K562 (cell line): ENCODE results near the gene COQ7. TPM values are rescaled to one million over a fixed set of nuclear protein-coding genes. Genes with fewer than 3 reads are reported as not detected.

Experiments
- ATF6 ChIP-seq: sonication (generic); formaldehyde crosslinking; IDR thresholded peaks from 2 replicates; pipeline ENCODE4 v1.4.0; 2020; ENCODE audit warnings: mild to moderate bottlenecking, missing genetic modification reagents
- BRF2 ChIP-seq: IDR thresholded peaks from 3 replicates; pipeline ENCODE4 v1.6.1; 2011; ENCODE audit warnings: borderline replicate concordance, mild to moderate bottlenecking; ENCODE audit not compliant: insufficient read length, insufficient read depth
- CBX1 ChIP-seq: sonication (generic); IDR thresholded peaks from 2 replicates; pipeline ENCODE4 v1.6.1; 2016; ENCODE audit warnings: antibody characterized with exemption, low read depth, mild to moderate bottlenecking
- ETS2 ChIP-seq: IDR thresholded peaks from 2 replicates; pipeline ENCODE4 v1.6.1; 2016; ENCODE audit warnings: borderline replicate concordance, missing genetic modification characterization, mild to moderate bottlenecking, moderate library complexity, missing compliant biosample characterization; ENCODE audit not compliant: poor library complexity, severe bottlenecking
- GABPB2 ChIP-seq: fragments of 250-450 bp; sonication (Bioruptor Pico); conservative IDR thresholded peaks from 2 replicates; pipeline ENCODE4 v1.5.1; 2021; ENCODE audit warnings: mild to moderate bottlenecking
- GTF3C2 ChIP-seq: IDR thresholded peaks from 3 replicates; pipeline ENCODE4 v1.6.1; 2011; ENCODE audit warnings: borderline replicate concordance, mild to moderate bottlenecking, moderate library complexity; ENCODE audit not compliant: insufficient read length; ENCODE audit errors: extremely low read depth
- IFI16 ChIP-seq: fragments of 250-450 bp; sonication (Bioruptor Pico); IDR thresholded peaks from 2 replicates; pipeline ENCODE4 v2.1.2; 2022; ENCODE audit warnings: mild to moderate bottlenecking, inconsistent platforms
- KAT7 ChIP-seq: sonication (generic); formaldehyde crosslinking; IDR thresholded peaks from 2 replicates; pipeline ENCODE4 v1.8.0; 2022; ENCODE audit warnings: missing genetic modification reagents, mild to moderate bottlenecking, borderline replicate concordance
- RFX1 ChIP-seq: fragments of 450-650 bp; IDR thresholded peaks from 2 replicates; pipeline ENCODE4 v1.6.1; 2016; ENCODE audit warnings: mild to moderate bottlenecking, moderate library complexity
- SIN3B ChIP-seq: fragments of 450-650 bp; IDR thresholded peaks from 2 replicates; pipeline ENCODE4 v1.6.1; 2017; ENCODE audit warnings: low read depth, mild to moderate bottlenecking, moderate library complexity
- SIRT6 ChIP-seq: IDR thresholded peaks from one replicate; pipeline ENCODE4 v1.6.1; 2012; ENCODE audit warnings: low read depth, mild to moderate bottlenecking, control low read depth, inconsistent platforms, low read length, moderate library complexity
- SIX5 ChIP-seq, 2 experiments: IDR thresholded peaks; 2 replicates each; pipeline ENCODE4 v1.6.1; 2011; ENCODE audit warnings: low read length in 2 of 2, borderline replicate concordance in 1 of 2, low read depth in 1 of 2, mild to moderate bottlenecking in 1 of 2, moderate library complexity in 1 of 2; ENCODE audit not compliant: insufficient read depth in 1 of 2
- ZNF217 ChIP-seq: sonication (generic); formaldehyde crosslinking; IDR thresholded peaks from 2 replicates; pipeline ENCODE4 v1.8.0; 2022; ENCODE audit warnings: mild to moderate bottlenecking, missing genetic modification reagents
- ZNF583 ChIP-seq: fragments of 250-450 bp; sonication (Bioruptor Pico); IDR thresholded peaks from 2 replicates; pipeline ENCODE4 v1.4.0; 2020
- polyA plus RNA-seq, 8 experiments: library from polyadenylated mRNA; depleted of rRNA in 4 of 8; stranded (reverse) in 5 of 8; unstranded in 3 of 8; fragments of >200 nt; fragmentation: Nextera tagmentation in 2 of 8; fragmentation: Illumina TruSeq in 1 of 8; extraction: Ambion mirVana in 2 of 8; extraction: Trizol in 1 of 8; gene quantifications; 2 replicates each; pipeline versions ENCODE4 v1.2.1 to v1.2.3, GENCODE V29; 2011 to 2014; ENCODE audit warnings: inconsistent platforms in 1 of 8, missing spikeins in 1 of 8
- total RNA-seq, 7 experiments: library from RNA; depleted of rRNA in 6 of 7; stranded (reverse); fragments of >200 nt in 6 of 7; fragmentation: Illumina TruSeq in 2 of 7; extraction: Trizol in 2 of 7; gene quantifications; 2 replicates each; pipeline versions ENCODE4 v1.2.1 to v1.2.3, GENCODE V29; 2011 to 2021; ENCODE audit warnings: low replicate concordance in 1 of 7
- TF ChIP-seq, protein P1 (sequence below): fragments of 250-450 bp; sonication (Bioruptor Pico); IDR thresholded peaks from 2 replicates; pipeline ENCODE4 v1.4.0; 2020; ENCODE audit warnings: borderline replicate concordance

The COQ7 gene
- total and polyA plus RNA-seq, 9 of the 15 experiments (the other 6 are each of a cell fraction or from before 2014, with no cell fraction given), result 2.3 to 26.1 (median 15.2) TPM

DNA sequence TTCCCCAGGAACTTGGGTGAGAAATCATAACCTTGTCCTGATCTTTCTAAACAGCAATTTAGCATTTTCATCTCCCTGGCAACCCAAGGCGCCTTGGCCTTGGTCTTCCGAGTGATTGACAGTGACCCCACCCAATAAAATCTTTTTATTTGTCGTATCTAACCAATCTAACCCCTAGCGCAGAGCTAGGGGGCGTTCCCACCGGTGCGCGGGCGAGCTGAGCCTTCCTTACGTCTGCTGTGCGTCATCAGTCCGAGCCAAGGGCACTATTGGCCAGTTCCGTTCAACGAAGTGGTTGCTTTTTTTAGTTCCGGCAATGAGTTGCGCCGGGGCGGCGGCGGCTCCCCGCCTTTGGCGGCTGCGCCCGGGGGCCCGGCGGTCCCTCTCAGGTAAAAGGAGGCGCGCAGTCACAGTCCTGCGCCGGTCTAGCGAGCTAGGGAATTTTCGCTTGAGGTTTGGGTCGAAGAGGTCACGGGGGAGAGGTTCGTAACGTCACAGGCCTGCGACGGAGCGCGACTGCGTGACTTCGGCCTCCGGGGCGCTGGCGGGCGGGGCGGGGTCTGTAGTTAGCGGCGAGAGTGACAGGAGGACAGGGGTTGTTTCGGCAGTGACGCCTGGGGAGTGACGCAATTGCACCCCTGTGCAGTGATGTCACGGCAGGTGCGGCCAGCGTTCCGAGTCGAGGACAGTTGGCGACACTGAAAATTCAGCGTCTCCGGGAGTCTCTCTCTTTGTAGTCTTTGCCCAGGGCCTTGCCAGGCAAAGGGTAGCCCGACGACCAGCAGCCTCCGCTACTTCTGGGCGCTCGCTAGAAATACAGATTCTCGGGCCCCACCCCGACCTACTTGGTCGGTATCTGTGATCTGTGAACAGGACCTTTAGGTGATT lies at the start of gene COQ7 (continued):
- TF ChIP-seq ATF6 (CRISPR knock-in tag), result 0 out of 2 replicates have a peak, but pooled peaks have one; percentile 45
- TF ChIP-seq GTF3C2, result no peak
- TF ChIP-seq, protein P1, sequence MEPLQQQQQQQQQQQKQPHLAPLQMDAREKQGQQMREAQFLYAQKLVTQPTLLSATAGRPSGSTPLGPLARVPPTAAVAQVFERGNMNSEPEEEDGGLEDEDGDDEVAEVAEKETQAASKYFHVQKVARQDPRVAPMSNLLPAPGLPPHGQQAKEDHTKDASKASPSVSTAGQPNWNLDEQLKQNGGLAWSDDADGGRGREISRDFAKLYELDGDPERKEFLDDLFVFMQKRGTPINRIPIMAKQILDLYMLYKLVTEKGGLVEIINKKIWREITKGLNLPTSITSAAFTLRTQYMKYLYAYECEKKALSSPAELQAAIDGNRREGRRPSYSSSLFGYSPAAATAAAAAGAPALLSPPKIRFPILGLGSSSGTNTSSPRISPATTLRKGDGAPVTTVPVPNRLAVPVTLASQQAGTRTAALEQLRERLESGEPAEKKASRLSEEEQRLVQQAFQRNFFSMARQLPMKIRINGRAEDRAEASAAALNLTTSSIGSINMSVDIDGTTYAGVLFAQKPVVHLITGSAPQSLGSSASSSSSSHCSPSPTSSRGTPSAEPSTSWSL (CRISPR knock-in tag), result no peak
- TF ChIP-seq GABPB2 (CRISPR knock-in tag), result no peak
- TF ChIP-seq SIN3B, result peak; percentile 95
- TF ChIP-seq ZNF217 (CRISPR knock-in tag), result no peak
- TF ChIP-seq CBX1, result no peak
- TF ChIP-seq ETS2 (tag), result no peak
- peak; percentile 97 for TF ChIP-seq RFX1
- no peak for TF ChIP-seq ZNF583 (CRISPR knock-in tag)
- TF ChIP-seq KAT7 (CRISPR knock-in tag), result no peak
- TF ChIP-seq BRF2, result no peak
- 0 out of 4 replicates have a peak, but pooled peaks of 1 of the 2 experiments have one; percentile 12 for TF ChIP-seq SIX5 (IDR thresholded peaks at IDR 0.05; ENCODE audit: borderline replicate concordance in 1 of 2, insufficient read depth in 1 of 2, low read depth in 1 of 2, low read length in 2 of 2)
- TF ChIP-seq SIRT6, result no peak
- TF ChIP-seq IFI16 (CRISPR knock-in tag), result no peak
